A549 treated with ZK216348 at 1 μM for 4 hours (cell line): ENCODE measurements around the gene SLC35A3. TPM values are rescaled to one million over a fixed set of nuclear protein-coding genes. Genes with fewer than 3 reads are reported as not detected.

Experiments
- total RNA-seq: library from RNA; stranded (reverse); fragments of 200-300 nt; extraction: Qiagen RNA extraction; gene quantifications from 5 replicates; pipeline ENCODE4 v1.2.3, GENCODE V29; 2022; ENCODE audit warnings: low read depth

SLC35A3 gene
- total RNA-seq: 2.4 to 10.3 TPM (median 8.8 TPM) in 5 replicates

GRCh38 chr1:99969729-99970621, at the start of gene SLC35A3:
Gene SLC35A3 (plus strand): TSS chr1:99969996. CDS start chr1:99993555, 23,559 bp downstream.

Other genes starting within 250 kb of the SLC35A3 start
- 1.1 to 2.2 TPM (median 1.6 TPM) in 5 replicates for gene FRRS1, start 203.4 kb upstream of the SLC35A3 start, total RNA-seq
- gene AGL, start 119.6 kb upstream of the SLC35A3 start, total RNA-seq: 2.0 to 4.3 TPM (median 3.4 TPM) in 5 replicates
- 2.3 to 4.9 TPM (median 4.0 TPM) in 5 replicates for gene SASS6, start 162.9 kb downstream of the SLC35A3 start, total RNA-seq
- 3.5 to 8.9 TPM (median 6.3 TPM) in 5 replicates for gene TRMT13, start 163.2 kb downstream of the SLC35A3 start, total RNA-seq
- gene LRRC39, start 208.3 kb downstream of the SLC35A3 start, total RNA-seq: 0.11 to 0.23 TPM (median 0.20 TPM) in 3 of 5 replicates, not detected in the others